Smooth muscle cell (in vitro differentiated cells): Measurements from ENCODE around the gene AP4S1. TPM values are rescaled to one million over a fixed set of nuclear protein-coding genes. Genes with fewer than 3 reads are reported as not detected.

ENCODE experiments used
- DNase-seq: peaks from one replicate; lab custom pipeline; 2025; ENCODE audit not compliant: unreplicated experiment; lab: John Stamatoyannopoulos, UW
- H2AFZ ChIP-seq: fragments of 200-600 bp; sonication (generic); 2 replicates; pipeline ENCODE4 v1.6.0; 2016; ENCODE audit warnings: antibody characterized with exemption, low read depth, mild to moderate bottlenecking
- H3F3A ChIP-seq: fragments of 200-600 bp; sonication (generic); 2 replicates; pipeline ENCODE4 v1.6.0; 2017; ENCODE audit warnings: antibody characterized with exemption, low read depth
- H3K27ac ChIP-seq: fragments of 200-600 bp; sonication (generic); 2 replicates; pipeline ENCODE4 v1.5.1; 2016; ENCODE audit warnings: low read depth, mild to moderate bottlenecking
- H3K27me3 ChIP-seq: fragments of 200-600 bp; sonication (generic); 2 replicates; pipeline ENCODE4 v1.6.1; 2016; ENCODE audit warnings: low read depth, mild to moderate bottlenecking
- H3K36me3 ChIP-seq: fragments of 200-600 bp; sonication (generic); 2 replicates; pipeline ENCODE4 v1.5.1; 2016; ENCODE audit warnings: low read depth
- H3K4me1 ChIP-seq: fragments of 200-600 bp; sonication (generic); 2 replicates; pipeline ENCODE4 v1.5.1; 2016; ENCODE audit warnings: low read depth
- H3K4me2 ChIP-seq: fragments of 200-600 bp; sonication (generic); 2 replicates; pipeline ENCODE4 v1.6.0; 2016; ENCODE audit warnings: mild to moderate bottlenecking
- H3K4me3 ChIP-seq: fragments of 200-600 bp; sonication (generic); 2 replicates; pipeline ENCODE4 v1.5.1; 2016; ENCODE audit warnings: mild to moderate bottlenecking
- H3K79me2 ChIP-seq: fragments of 200-600 bp; sonication (generic); 2 replicates; pipeline ENCODE4 v1.6.0; 2016; ENCODE audit warnings: low read depth, mild to moderate bottlenecking
- H3K9ac ChIP-seq: fragments of 200-600 bp; sonication (generic); 2 replicates; pipeline ENCODE4 v1.6.0; 2016; ENCODE audit warnings: low read depth
- H3K9me3 ChIP-seq: fragments of 200-600 bp; sonication (generic); replicated peaks from 2 replicates; pipeline ENCODE4 v1.5.1; 2016; ENCODE audit warnings: low read depth
- H4K20me1 ChIP-seq: fragments of 200-600 bp; sonication (generic); 2 replicates; pipeline ENCODE4 v1.6.0; 2016; ENCODE audit warnings: low read depth
- CTCF ChIP-seq: fragments of 200-600 bp; sonication (generic); IDR thresholded peaks from 2 replicates; pipeline ENCODE4 v1.5.1; 2017; ENCODE audit warnings: borderline replicate concordance, mild to moderate bottlenecking, antibody characterized with exemption; ENCODE audit not compliant: insufficient read depth, poor library complexity, severe bottlenecking
- WGBS: methylation state at CpG from one replicate; pipeline ENCODE4 v1.1.7; 2016; ENCODE audit warnings: low lambda C conversion rate; 5-methylcytosine and 5-hydroxymethylcytosine counted together
- polyA plus RNA-seq: library from polyadenylated mRNA; unstranded; fragments of >200 nt; fragmentation: Nextera tagmentation; extraction: Ambion mirVana; gene quantifications from 2 replicates; pipeline ENCODE4 v1.2.1, GENCODE V29; 2016
- total RNA-seq: library from RNA; depleted of rRNA; stranded (reverse); fragments of >200 nt; gene quantifications from 2 replicates; pipeline ENCODE4 v1.2.3, GENCODE V29; 2014

Gene AP4S1
- total and polyA plus RNA-seq, 2 experiments from 2014 or later = 4.1 to 7.6 TPM

- Histone ChIP-seq H3F3A (peaks cover 12% of the 10 kb centered on the region), H3K9ac (peak overlapping the region; percentile 98), H3K4me2 (peak overlapping the region; percentile 95), H2AFZ (peak overlapping the region; percentile 93), H3K9me3 (no peaks in the 10 kb centered on the region), H3K4me3 (peak overlapping the region; percentile 99), H3K4me1 (peaks cover 23% of the 10 kb centered on the region), H4K20me1 (peaks cover 57% of the 10 kb centered on the region), H3K27ac (peak overlapping the region; percentile 95), H3K79me2 (peaks cover 83% of the 10 kb centered on the region), H3K36me3 (no peaks in the 10 kb centered on the region), H3K27me3 (no peaks in the 10 kb centered on the region)
- TF ChIP-seq CTCF = no peak
- 13% methylated on average over 11 of the region's 11 CpGs for WGBS
- no peak for DNase-seq
Measured at GRCh38 chr14:31024577-31025366, 677 bp upstream of the AP4S1 start.

GRCh38 chr14:31026077-31026449 lies 614 bp downstream of the AP4S1 start, which contains the start of gene STRN3:
TSS of gene STRN3 (minus strand) at chr14:31026379. CDS start at chr14:31026185, 194 bp downstream.
- peak within 1 kb of the TSS; percentile 95 for H3K4me2 ChIP-seq
- H2AFZ ChIP-seq = peak within 1 kb of the TSS; percentile 97
- H3K79me2 ChIP-seq = peaks cover 75% of the 10 kb centered on the region
- no peak for TF ChIP-seq CTCF
- DNase-seq = no peak
- H3K4me3 ChIP-seq = peak within 1 kb of the TSS; percentile 99
- H4K20me1 ChIP-seq = peaks cover 44% of the 10 kb centered on the region
- H3K9me3 ChIP-seq = no peaks in the 10 kb centered on the region
- 1% methylated on average over 15 of the region's 31 CpGs for WGBS
- no peaks in the 10 kb centered on the region for H3K27me3 ChIP-seq
- peaks cover 23% of the 10 kb centered on the region for H3K4me1 ChIP-seq
- H3F3A ChIP-seq = peaks cover 12% of the 10 kb centered on the region
- H3K27ac ChIP-seq = peak within 1 kb of the TSS; percentile 95
- no peaks in the 10 kb centered on the region for H3K36me3 ChIP-seq
- peak within 1 kb of the TSS; percentile 98 for H3K9ac ChIP-seq

- Histone ChIP-seq H3K79me2 (peaks cover 70% of the 10 kb centered on the region), H3K27me3 (no peaks in the 10 kb centered on the region), H3K36me3 (no peaks in the 10 kb centered on the region), H3K9ac (peak overlapping the region; percentile 98), H4K20me1 (peaks cover 38% of the 10 kb centered on the region), H3K4me3 (peak overlapping the region; percentile 99), H3K27ac (peak overlapping the region; percentile 95), H3F3A (peaks cover 12% of the 10 kb centered on the region), H3K4me2 (peak overlapping the region; percentile 95), H3K9me3 (no peaks in the 10 kb centered on the region), H2AFZ (peak overlapping the region; percentile 97), H3K4me1 (peaks cover 23% of the 10 kb centered on the region)
- peak; percentile 84 for DNase-seq
- WGBS = under 1% methylated on average over 47 of the region's 48 CpGs
- no peak for TF ChIP-seq CTCF
Measured at GRCh38 chr14:31026450-31027235, 1.2 kb downstream of the AP4S1 start.
